A549 (cell line): ENCODE results near the gene SULT1C4. TPM values are rescaled to one million over a fixed set of nuclear protein-coding genes. Genes with fewer than 3 reads are reported as not detected.

Experiments
- ATAC-seq, 2 experiments: fragments of 200-7000 bp in 1 of 2; fragments of >200 bp in 1 of 2; cut with Nextera tagmentation in 1 of 2; cut with Tn5 transposase in 1 of 2; 3 replicates each; pipeline versions ENCODE4 v1.8.0 to v1.9.1; 2018 to 2020; ENCODE audit warnings: mild to moderate bottlenecking in 1 of 2, moderate library complexity in 1 of 2
- CTCF ChIA-PET: fragments of 300-600 bp; sonication (Branson Sonifier 250); formaldehyde crosslinking; extraction: SDS; loops from one replicate; lab custom pipeline; 2021; ENCODE audit warnings: antibody characterized with exemption, inconsistent platforms; lab: Yijun Ruan, JAX
- POLR2A ChIA-PET: fragments of 350-600 bp; formaldehyde crosslinking; extraction: SDS; loops from one replicate; lab custom pipeline; 2021; ENCODE audit warnings: antibody characterized with exemption, inconsistent platforms; lab: Yijun Ruan, JAX
- DNase-seq, 2 experiments: peaks; one replicate each; pipeline versions ENCODE4 v3.0.0 to v3.0.0-alpha.2; 2011 to 2016; ENCODE audit warnings: low read depth in 1 of 2, low spot score in 1 of 2
- FAIRE-seq: peaks from 2 replicates; lab custom pipeline; 2011; peaks lifted over from hg19 to GRCh38; lab: Jason Lieb, UNC
- H3K27ac ChIP-seq, 2 experiments: fragments of >200 bp; sonication (Bioruptor Twin); formaldehyde crosslinking; 3 replicates each; pipeline ENCODE4 v1.5.1; 2016 to 2017
- H3K4me1 ChIP-seq: fragments of >200 bp; sonication (Bioruptor Twin); formaldehyde crosslinking; 3 replicates; pipeline ENCODE4 v1.6.1; 2016
- H3K4me2 ChIP-seq: fragments of >200 bp; sonication (Bioruptor Twin); formaldehyde crosslinking; 3 replicates; pipeline ENCODE4 v1.6.1; 2016
- H3K4me3 ChIP-seq: fragments of >200 bp; sonication (Bioruptor Twin); formaldehyde crosslinking; 3 replicates; pipeline ENCODE4 v1.5.1; 2016
- H3K9me3 ChIP-seq: fragments of >200 bp; sonication (Bioruptor Twin); formaldehyde crosslinking; 3 replicates; pipeline ENCODE4 v1.6.1; 2016
- CBX2 ChIP-seq: fragments of 200-600 bp; sonication (generic); IDR thresholded peaks from 2 replicates; pipeline ENCODE4 v1.6.1; 2016; ENCODE audit warnings: low read depth, mild to moderate bottlenecking, borderline replicate concordance
- CHD4 ChIP-seq: fragments of 200-600 bp; sonication (generic); IDR thresholded peaks from 2 replicates; pipeline ENCODE4 v1.6.1; 2016; ENCODE audit warnings: antibody characterized with exemption, mild to moderate bottlenecking, borderline replicate concordance
- EHF ChIP-seq: fragments of 250-450 bp; sonication (Bioruptor Pico); IDR thresholded peaks from 2 replicates; pipeline ENCODE4 v1.5.0; 2020; ENCODE audit warnings: mild to moderate bottlenecking
- EHMT2 ChIP-seq: fragments of 200-600 bp; sonication (generic); IDR thresholded peaks from 2 replicates; pipeline ENCODE4 v1.6.1; 2016; ENCODE audit warnings: antibody characterized with exemption, low read depth, mild to moderate bottlenecking, moderate library complexity
- FOSL2 ChIP-seq, 2 experiments: fragments of 450-650 bp in 1 of 2; fragments of >200 bp in 1 of 2; sonication (Bioruptor Twin) in 1 of 2; formaldehyde crosslinking; IDR thresholded peaks; 2 replicates each; pipeline versions ENCODE4 v1.5.0 to v1.6.1; 2016 to 2020; ENCODE audit warnings: mild to moderate bottlenecking in 1 of 2, moderate library complexity in 1 of 2
- HEYL ChIP-seq: fragments of 250-450 bp; sonication (Bioruptor Pico); IDR thresholded peaks from 2 replicates; pipeline ENCODE4 v1.8.0; 2021; ENCODE audit warnings: mild to moderate bottlenecking, moderate library complexity
- HOXB13 ChIP-seq: fragments of 250-450 bp; sonication (Bioruptor Pico); IDR thresholded peaks from 2 replicates; pipeline ENCODE4 v1.5.0; 2020; ENCODE audit warnings: low read depth, mild to moderate bottlenecking, moderate library complexity
- JUNB ChIP-seq: fragments of >200 bp; sonication (Bioruptor Twin); formaldehyde crosslinking; IDR thresholded peaks from 2 replicates; pipeline ENCODE4 v1.6.1; 2016
- MAFK ChIP-seq: fragments of 450-650 bp; IDR thresholded peaks from 2 replicates; pipeline ENCODE4 v1.6.1; 2014; ENCODE audit not compliant: partially characterized antibody
- NFE2L2 ChIP-seq: fragments of 150-350 bp; conservative IDR thresholded peaks from 2 replicates; pipeline ENCODE4 v1.6.1; 2014; ENCODE audit warnings: low read length
- NPAS2 ChIP-seq: fragments of 250-450 bp; sonication (Bioruptor Pico); IDR thresholded peaks from 2 replicates; pipeline ENCODE4 v1.8.0; 2022; ENCODE audit warnings: mild to moderate bottlenecking, moderate library complexity, borderline replicate concordance
- PHF8 ChIP-seq: fragments of 200-600 bp; sonication (generic); IDR thresholded peaks from 2 replicates; pipeline ENCODE4 v1.6.1; 2016; ENCODE audit warnings: low read depth, mild to moderate bottlenecking, antibody characterized with exemption, moderate library complexity, borderline replicate concordance
- POLR2A ChIP-seq: IDR thresholded peaks from 2 replicates; pipeline ENCODE4 v1.6.1; 2012; ENCODE audit warnings: mild to moderate bottlenecking, low read length
- RARB ChIP-seq: fragments of 250-450 bp; sonication (Bioruptor Pico); IDR thresholded peaks from 2 replicates; pipeline ENCODE4 v1.8.0; 2021; ENCODE audit warnings: mild to moderate bottlenecking, moderate library complexity
- RFX5 ChIP-seq: fragments of 450-650 bp; IDR thresholded peaks from 2 replicates; pipeline ENCODE4 v1.7.1; 2014; ENCODE audit warnings: antibody characterized with exemption, mild to moderate bottlenecking, moderate library complexity
- SREBF2 ChIP-seq: fragments of 450-650 bp; IDR thresholded peaks from 2 replicates; pipeline ENCODE4 v1.6.1; 2014; ENCODE audit warnings: mild to moderate bottlenecking, moderate library complexity
- ZC3H11A ChIP-seq: fragments of 450-650 bp; IDR thresholded peaks from 2 replicates; pipeline ENCODE4 v1.6.1; 2014; ENCODE audit warnings: antibody characterized with exemption, mild to moderate bottlenecking
- WGBS: methylation state at CpG from one replicate; pipeline ENCODE4 v1.1.6; 2017; ENCODE audit errors: missing lambda C conversion rate; 5-methylcytosine and 5-hydroxymethylcytosine counted together
- polyA plus RNA-seq, 4 experiments: library from polyadenylated mRNA; depleted of rRNA in 3 of 4; stranded (reverse); fragments of >200 nt; fragmentation: RNase III in 1 of 4; extraction: RNeasy Plus Mini Kit Qiagen cat#74134 plus additional on column Dnase treatment in 1 of 4; gene quantifications; 2 replicates in 3 of 4; 3 replicates in 1 of 4; pipeline ENCODE4 v1.2.3, GENCODE V29; 2011 to 2017
- TF ChIP-seq, protein P1 (sequence below): IDR thresholded peaks from 2 replicates; pipeline ENCODE4 v1.6.1; 2012
- TF ChIP-seq, protein P2 (sequence below): fragments of 200-600 bp; sonication (generic); IDR thresholded peaks from 2 replicates; pipeline ENCODE4 v1.6.1; 2016; ENCODE audit warnings: antibody characterized with exemption, mild to moderate bottlenecking, moderate library complexity

Gene SULT1C4
- polyA plus RNA-seq, 2 of the 4 experiments (the other 2 are of a cell fraction): 0.05 TPM; not detected in 1

DNA sequence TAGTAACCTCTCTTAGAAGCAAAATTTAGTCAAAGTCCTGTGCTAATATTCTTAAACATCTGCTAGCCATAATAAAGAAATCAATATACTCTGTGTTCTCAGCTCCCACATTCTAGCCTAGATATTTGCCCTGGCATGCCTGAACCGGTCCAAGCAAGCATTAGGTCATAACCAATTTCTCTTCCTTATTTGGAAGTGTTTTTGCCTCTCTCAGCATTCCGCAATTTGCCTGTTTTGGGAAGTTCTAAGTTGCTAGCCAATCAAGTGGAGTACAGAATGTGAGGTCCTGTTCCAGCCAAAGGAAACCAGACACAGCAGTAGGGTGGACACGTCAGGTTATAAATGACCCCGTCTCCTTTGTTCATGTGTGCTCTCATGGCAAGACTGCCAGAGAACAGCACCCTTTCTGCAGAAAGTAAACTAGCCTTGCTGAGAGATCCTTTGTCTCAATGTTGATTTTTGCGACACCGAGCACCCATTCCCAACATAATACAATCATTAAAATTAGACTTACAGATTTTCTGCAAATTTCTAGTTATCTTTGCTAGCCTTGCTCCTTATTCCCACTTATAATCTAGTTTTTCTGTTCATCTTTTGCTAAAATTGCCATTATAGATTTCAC lies 13.0 kb upstream of the SULT1C4 start:
- ATAC-seq: no peak
- TF ChIP-seq, protein P1, sequence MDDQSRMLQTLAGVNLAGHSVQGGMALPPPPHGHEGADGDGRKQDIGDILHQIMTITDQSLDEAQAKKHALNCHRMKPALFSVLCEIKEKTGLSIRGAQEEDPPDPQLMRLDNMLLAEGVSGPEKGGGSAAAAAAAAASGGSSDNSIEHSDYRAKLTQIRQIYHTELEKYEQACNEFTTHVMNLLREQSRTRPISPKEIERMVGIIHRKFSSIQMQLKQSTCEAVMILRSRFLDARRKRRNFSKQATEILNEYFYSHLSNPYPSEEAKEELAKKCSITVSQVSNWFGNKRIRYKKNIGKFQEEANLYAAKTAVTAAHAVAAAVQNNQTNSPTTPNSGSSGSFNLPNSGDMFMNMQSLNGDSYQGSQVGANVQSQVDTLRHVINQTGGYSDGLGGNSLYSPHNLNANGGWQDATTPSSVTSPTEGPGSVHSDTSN: no peak
- peak; percentile 32 for TF ChIP-seq MAFK
- no peak for TF ChIP-seq HEYL (CRISPR knock-in tag)
- TF ChIP-seq, all 56 proteins: peak for 1
- WGBS: 85% methylated on average over 6 of the region's 6 CpGs
- ChIA-PET CTCF (no interaction called here), POLR2A (no interaction called here)
- Histone ChIP-seq H3K4me3 (no peak overlapping the region), H3K4me2 (no peak overlapping the region), H3K27ac (peak overlapping the region; percentile 2 to 6; a peak in 1 of 6 replicates), H3K4me1 (peaks cover 39% of the 10 kb centered on the region), H3K9me3 (peaks cover 13% of the 10 kb centered on the region)
- FAIRE-seq: no peak
- DNase-seq: peak in 1 of 2 experiments; percentile 59

DNA sequence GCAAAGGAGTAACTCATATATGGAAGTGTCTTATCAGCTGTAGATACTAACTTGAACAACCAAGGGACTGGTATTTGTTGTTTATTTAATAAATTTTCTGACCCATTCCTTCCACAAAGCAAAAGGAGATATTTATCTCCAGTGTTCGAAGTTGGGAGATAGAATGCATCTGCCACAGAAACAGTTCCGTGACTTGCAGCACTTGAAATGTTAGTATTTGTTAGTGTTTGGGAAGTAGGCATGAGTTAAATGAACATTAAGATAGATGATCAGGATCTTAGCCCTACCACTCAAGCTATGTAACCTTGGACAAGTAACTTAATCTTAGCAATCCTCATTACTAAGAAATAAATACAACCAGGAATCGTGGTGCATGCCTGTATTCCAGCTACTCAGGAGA lies 12.1 kb upstream of the SULT1C4 start:
- no peak for FAIRE-seq
- peaks cover 47% of the 10 kb centered on the region for H3K4me1 ChIP-seq
- ATAC-seq: no peak
- 92% methylated on average over 3 of the region's 3 CpGs for WGBS
- no peak overlapping the region for H3K27ac ChIP-seq
- POLR2A ChIA-PET: no interaction called here
- no peak overlapping the region for H3K4me2 ChIP-seq
- H3K4me3 ChIP-seq: no peak overlapping the region
- TF ChIP-seq SREBF2: no peak
- TF ChIP-seq CBX2: no peak
- no peak for TF ChIP-seq FOSL2 (IDR thresholded peaks at IDR 0.05)
- no peak for TF ChIP-seq FOSL2 (CRISPR knock-in tag; IDR thresholded peaks at IDR 0.05)
- TF ChIP-seq RARB: no peak
- TF ChIP-seq, protein P2, sequence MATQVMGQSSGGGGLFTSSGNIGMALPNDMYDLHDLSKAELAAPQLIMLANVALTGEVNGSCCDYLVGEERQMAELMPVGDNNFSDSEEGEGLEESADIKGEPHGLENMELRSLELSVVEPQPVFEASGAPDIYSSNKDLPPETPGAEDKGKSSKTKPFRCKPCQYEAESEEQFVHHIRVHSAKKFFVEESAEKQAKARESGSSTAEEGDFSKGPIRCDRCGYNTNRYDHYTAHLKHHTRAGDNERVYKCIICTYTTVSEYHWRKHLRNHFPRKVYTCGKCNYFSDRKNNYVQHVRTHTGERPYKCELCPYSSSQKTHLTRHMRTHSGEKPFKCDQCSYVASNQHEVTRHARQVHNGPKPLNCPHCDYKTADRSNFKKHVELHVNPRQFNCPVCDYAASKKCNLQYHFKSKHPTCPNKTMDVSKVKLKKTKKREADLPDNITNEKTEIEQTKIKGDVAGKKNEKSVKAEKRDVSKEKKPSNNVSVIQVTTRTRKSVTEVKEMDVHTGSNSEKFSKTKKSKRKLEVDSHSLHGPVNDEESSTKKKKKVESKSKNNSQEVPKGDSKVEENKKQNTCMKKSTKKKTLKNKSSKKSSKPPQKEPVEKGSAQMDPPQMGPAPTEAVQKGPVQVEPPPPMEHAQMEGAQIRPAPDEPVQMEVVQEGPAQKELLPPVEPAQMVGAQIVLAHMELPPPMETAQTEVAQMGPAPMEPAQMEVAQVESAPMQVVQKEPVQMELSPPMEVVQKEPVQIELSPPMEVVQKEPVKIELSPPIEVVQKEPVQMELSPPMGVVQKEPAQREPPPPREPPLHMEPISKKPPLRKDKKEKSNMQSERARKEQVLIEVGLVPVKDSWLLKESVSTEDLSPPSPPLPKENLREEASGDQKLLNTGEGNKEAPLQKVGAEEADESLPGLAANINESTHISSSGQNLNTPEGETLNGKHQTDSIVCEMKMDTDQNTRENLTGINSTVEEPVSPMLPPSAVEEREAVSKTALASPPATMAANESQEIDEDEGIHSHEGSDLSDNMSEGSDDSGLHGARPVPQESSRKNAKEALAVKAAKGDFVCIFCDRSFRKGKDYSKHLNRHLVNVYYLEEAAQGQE: no peak
- no peak for TF ChIP-seq EHF (CRISPR knock-in tag)
- TF ChIP-seq, all 56 proteins: peak for 0
- peaks cover 13% of the 10 kb centered on the region for H3K9me3 ChIP-seq
- DNase-seq: no peak
- CTCF ChIA-PET: interaction anchor here (1.7 kb wide), 1 partner anchor 271 kb away, joined by 4 read pairs; no protein-coding TSS in a partner anchor

DNA sequence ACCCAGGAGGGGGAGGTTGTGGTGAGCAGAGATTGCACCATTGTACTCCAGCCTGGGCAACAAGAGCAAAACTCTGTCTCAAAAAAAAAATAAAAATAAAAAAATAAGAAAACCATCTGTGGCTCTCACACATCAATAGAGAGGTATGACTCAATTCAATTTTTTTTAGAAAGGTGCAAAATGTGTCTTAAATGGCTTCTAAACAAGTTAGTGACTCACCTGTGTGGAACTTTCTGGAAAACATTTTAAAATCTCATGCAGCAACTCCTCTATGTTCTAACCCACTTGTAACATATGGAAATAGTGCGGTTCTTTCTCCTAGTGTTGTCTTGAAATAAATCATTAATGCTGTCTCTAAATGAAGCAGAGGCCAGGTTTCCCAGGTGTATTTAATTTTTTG lies 10.7 kb upstream of the SULT1C4 start:
- ChIA-PET POLR2A (no interaction called here), CTCF (interaction anchor here (1.7 kb wide), 1 partner anchor 269 kb away, joined by 4 read pairs; no protein-coding TSS in a partner anchor)
- H3K9me3 ChIP-seq: peaks cover 13% of the 10 kb centered on the region
- no peak overlapping the region for H3K4me3 ChIP-seq
- H3K4me1 ChIP-seq: peaks cover 41% of the 10 kb centered on the region
- no peak for ATAC-seq
- no peak for FAIRE-seq
- H3K4me2 ChIP-seq: no peak overlapping the region
- TF ChIP-seq NPAS2 (CRISPR knock-in tag): no peak
- TF ChIP-seq MAFK: no peak
- TF ChIP-seq CHD4: no peak
- TF ChIP-seq POLR2A: no peak
- no peak for TF ChIP-seq PHF8
- TF ChIP-seq ZC3H11A: no peak
- TF ChIP-seq JUNB: no peak
- no peak for TF ChIP-seq SREBF2
- TF ChIP-seq RARB: no peak
- no peak for TF ChIP-seq NFE2L2
- TF ChIP-seq RFX5: no peak
- TF ChIP-seq EHMT2: no peak
- TF ChIP-seq HOXB13 (CRISPR knock-in tag): no peak
- 100% methylated on average over 1 of the region's 1 CpG for WGBS
- H3K27ac ChIP-seq: no peak overlapping the region; a peak in 1 of 6 replicates
- DNase-seq: no peak
